Sigmoid colon (tissue), 7 donors: ENCODE data around the gene TDRD7. TPM values are rescaled to one million over a fixed set of nuclear protein-coding genes. Genes with fewer than 3 reads are reported as not detected.
A peak's percentile ranks its signal among the peaks of the same experiment; 100 is the strongest.

Source experiments
- DNase-seq: peaks from one replicate; pipeline ENCODE4 v3.0.0-alpha.2; 2019
- H3K27ac ChIP-seq, 4 donors: fragments of 200-600 bp; sonication (generic); one replicate each; pipeline ENCODE4 v1.5.1; 2016 to 2019; ENCODE audit warnings: mild to moderate bottlenecking in 1 of 4
- H3K27me3 ChIP-seq, 3 donors: fragments of 200-600 bp; sonication (generic); one replicate each; pipeline ENCODE4 v1.5.1; 2019; ENCODE audit warnings: mild to moderate bottlenecking in 1 of 3
- H3K36me3 ChIP-seq, 4 donors: fragments of 200-600 bp; sonication (generic); one replicate each; pipeline ENCODE4 v1.5.1; 2016 to 2019
- H3K4me1 ChIP-seq, 4 donors: fragments of 200-600 bp; sonication (generic); one replicate each; pipeline ENCODE4 v1.5.1; 2017 to 2019
- H3K4me3 ChIP-seq, 4 donors: fragments of 200-600 bp; sonication (generic); one replicate each; pipeline ENCODE4 v1.5.1; 2017 to 2019; ENCODE audit warnings: mild to moderate bottlenecking in 2 of 4, moderate library complexity in 1 of 4
- H3K9me3 ChIP-seq, 4 donors: fragments of 200-600 bp in 3 of 4; sonication (generic) in 3 of 4; one replicate each; pipeline versions ENCODE4 v1.5.1 to v1.6.1; 2013 to 2019
- EP300 ChIP-seq, 4 donors: sonication (generic); formaldehyde crosslinking; IDR thresholded peaks; one replicate each; pipeline ENCODE4 v1.6.1; 2017; ENCODE audit warnings: antibody characterized with exemption in 4 of 4
- POLR2A ChIP-seq, 2 donors: fragments of 450-650 bp; IDR thresholded peaks; one replicate each; pipeline ENCODE4 v1.6.1; 2016; ENCODE audit warnings: antibody characterized with exemption in 2 of 2, mild to moderate bottlenecking in 2 of 2, moderate library complexity in 2 of 2
- POLR2AphosphoS5 ChIP-seq, 4 donors: sonication (generic); formaldehyde crosslinking; IDR thresholded peaks; one replicate each; pipeline ENCODE4 v1.6.1; 2017; ENCODE audit warnings: antibody characterized with exemption in 4 of 4
- WGBS, 2 donors: extraction: QIAGEN DNeasy Blood & Tissue Kit; methylation state at CpG; one replicate each; pipeline ENCODE4 v1.1.7; 2013; 5-methylcytosine and 5-hydroxymethylcytosine counted together
- intact Hi-C: fragments of 100-400 bp; cut with DNase I; formaldehyde crosslinking; loops from one replicate; pipeline ENCODE4 v1.15.1; 2023
- polyA plus RNA-seq, 3 donors: library from polyadenylated mRNA; stranded (reverse); fragments of 200-250 nt; gene quantifications; one replicate each; pipeline ENCODE4 v1.2.3, GENCODE V29; 2013
- total RNA-seq, 4 donors: library from RNA; depleted of rRNA; stranded (reverse); fragments of >200 nt; gene quantifications; one replicate each; pipeline ENCODE4 v1.1.0, GENCODE V29; 2016
- TF ChIP-seq, protein P1 (sequence below), 4 experiments: fragments of 450-650 bp in 3 of 4; fragments of 200-600 bp in 1 of 4; IDR thresholded peaks; one replicate each; pipeline ENCODE4 v1.5.1; 2016 to 2019; ENCODE audit warnings: antibody characterized with exemption in 4 of 4, mild to moderate bottlenecking in 3 of 4, moderate library complexity in 2 of 4
- donor health status: healthy with polysubstance abuse.
- donor health status: Bipolar disorder and iron deficiency.
- donor health status: healthy.

TDRD7 gene
- total and polyA plus RNA-seq, 7 donors = 10.5 to 25.7 (median 17.5) TPM

DNA sequence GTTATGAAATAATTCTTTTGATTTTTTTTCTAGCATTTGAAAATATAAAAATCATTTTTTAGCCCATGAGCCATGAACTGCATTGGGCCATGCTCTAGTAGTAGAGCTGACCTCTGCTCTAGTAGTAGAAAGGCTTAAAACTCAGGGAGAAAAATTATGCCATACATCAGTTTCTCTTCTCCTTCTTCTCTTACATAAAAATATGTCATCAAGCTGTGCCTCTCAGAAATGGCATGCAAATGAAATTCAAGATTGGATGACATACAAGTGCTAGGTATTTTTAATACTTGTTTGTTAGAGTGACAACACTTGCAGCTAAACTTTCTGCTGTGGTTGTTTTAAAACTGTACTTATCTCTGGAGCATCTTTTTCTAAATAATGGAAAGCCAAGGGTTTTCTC is 47.4 kb downstream of the TDRD7 start:
- Histone ChIP-seq H3K4me3 (no peak overlapping the region), H3K27ac (no peak overlapping the region), H3K9me3 (no peaks in the 10 kb centered on the region), H3K27me3 (no peaks in the 10 kb centered on the region), H3K4me1 (no peaks in the 10 kb centered on the region), H3K36me3 (peaks cover 0 to 7% (median 0%) of the 10 kb centered on the region in 4 donors)
- no peak for DNase-seq
- TF ChIP-seq POLR2A (IDR thresholded peaks at IDR 0.05) (no peak), POLR2AphosphoS5 (IDR thresholded peaks at IDR 0.05) (no peak)
- intact Hi-C loops = no loop called here

DNA sequence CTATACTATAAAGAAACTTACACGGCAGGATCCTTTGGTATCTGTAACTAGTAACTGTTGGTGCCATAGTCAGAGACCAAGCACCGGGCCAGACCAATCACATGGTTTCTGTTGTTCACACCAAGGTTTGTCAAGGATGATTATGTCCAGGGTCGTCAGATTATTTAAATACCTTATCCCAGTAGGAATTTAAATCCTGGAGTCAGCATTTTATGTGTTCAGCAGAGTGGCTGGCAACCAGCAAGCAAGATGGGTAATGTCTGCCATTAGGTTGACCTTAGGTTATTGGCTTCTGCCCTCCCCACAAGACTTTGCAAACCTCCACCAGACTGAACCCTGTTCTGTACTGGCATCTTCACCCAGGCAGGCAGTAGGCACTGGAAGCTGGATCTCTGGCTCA is 50.3 kb downstream of the TDRD7 start:
- intact Hi-C loops = no loop called here
- Histone ChIP-seq H3K9me3 (no peaks in the 10 kb centered on the region), H3K36me3 (peaks cover 0 to 27% (median 2%) of the 10 kb centered on the region in 4 donors), H3K4me3 (no peak overlapping the region), H3K27me3 (no peaks in the 10 kb centered on the region), H3K4me1 (no peaks in the 10 kb centered on the region), H3K27ac (no peak overlapping the region)
- DNase-seq = no peak
- TF ChIP-seq, protein P1, sequence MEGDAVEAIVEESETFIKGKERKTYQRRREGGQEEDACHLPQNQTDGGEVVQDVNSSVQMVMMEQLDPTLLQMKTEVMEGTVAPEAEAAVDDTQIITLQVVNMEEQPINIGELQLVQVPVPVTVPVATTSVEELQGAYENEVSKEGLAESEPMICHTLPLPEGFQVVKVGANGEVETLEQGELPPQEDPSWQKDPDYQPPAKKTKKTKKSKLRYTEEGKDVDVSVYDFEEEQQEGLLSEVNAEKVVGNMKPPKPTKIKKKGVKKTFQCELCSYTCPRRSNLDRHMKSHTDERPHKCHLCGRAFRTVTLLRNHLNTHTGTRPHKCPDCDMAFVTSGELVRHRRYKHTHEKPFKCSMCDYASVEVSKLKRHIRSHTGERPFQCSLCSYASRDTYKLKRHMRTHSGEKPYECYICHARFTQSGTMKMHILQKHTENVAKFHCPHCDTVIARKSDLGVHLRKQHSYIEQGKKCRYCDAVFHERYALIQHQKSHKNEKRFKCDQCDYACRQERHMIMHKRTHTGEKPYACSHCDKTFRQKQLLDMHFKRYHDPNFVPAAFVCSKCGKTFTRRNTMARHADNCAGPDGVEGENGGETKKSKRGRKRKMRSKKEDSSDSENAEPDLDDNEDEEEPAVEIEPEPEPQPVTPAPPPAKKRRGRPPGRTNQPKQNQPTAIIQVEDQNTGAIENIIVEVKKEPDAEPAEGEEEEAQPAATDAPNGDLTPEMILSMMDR (IDR thresholded peaks at IDR 0.05) = no peak
- no peak for TF ChIP-seq POLR2A (IDR thresholded peaks at IDR 0.05)
- no peak for TF ChIP-seq EP300 (IDR thresholded peaks at IDR 0.05)
- TF ChIP-seq POLR2AphosphoS5 (IDR thresholded peaks at IDR 0.05) = no peak
- 92% methylated on average over 3 of the region's 3 CpGs for WGBS, 2 donors

DNA sequence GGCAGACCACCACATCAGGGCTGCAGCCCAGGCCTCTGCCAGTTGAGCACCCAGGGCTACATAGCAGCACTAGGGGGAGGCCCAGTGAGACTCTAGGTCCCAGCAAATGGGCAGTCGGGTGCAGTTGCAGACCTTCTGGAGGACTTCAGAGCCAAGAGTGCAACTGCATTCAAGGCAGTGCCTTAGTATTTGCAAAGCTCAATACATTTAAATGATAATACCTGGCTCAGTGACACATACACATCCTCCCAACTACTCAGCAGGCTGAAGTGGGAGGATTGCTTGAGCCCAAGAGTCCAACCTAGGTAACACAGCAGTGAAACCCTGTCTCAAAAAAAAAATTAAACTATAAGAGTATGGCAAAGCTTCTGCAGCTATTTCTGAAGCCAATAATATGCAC is 51.0 kb downstream of the TDRD7 start:
- Histone ChIP-seq H3K4me3 (no peak overlapping the region), H3K4me1 (no peaks in the 10 kb centered on the region), H3K9me3 (no peaks in the 10 kb centered on the region), H3K27ac (no peak overlapping the region), H3K27me3 (no peaks in the 10 kb centered on the region), H3K36me3 (peaks cover 0 to 27% (median 2%) of the 10 kb centered on the region in 4 donors)
- no peak for DNase-seq
- 95 to 96% methylated on average over 1 of the region's 1 CpG for WGBS, 2 donors
- TF ChIP-seq POLR2A (IDR thresholded peaks at IDR 0.05) (no peak), EP300 (IDR thresholded peaks at IDR 0.05) (no peak), POLR2AphosphoS5 (IDR thresholded peaks at IDR 0.05) (no peak)
- TF ChIP-seq, protein P1 (IDR thresholded peaks at IDR 0.05) = no peak
- intact Hi-C loops = no loop called here

DNA sequence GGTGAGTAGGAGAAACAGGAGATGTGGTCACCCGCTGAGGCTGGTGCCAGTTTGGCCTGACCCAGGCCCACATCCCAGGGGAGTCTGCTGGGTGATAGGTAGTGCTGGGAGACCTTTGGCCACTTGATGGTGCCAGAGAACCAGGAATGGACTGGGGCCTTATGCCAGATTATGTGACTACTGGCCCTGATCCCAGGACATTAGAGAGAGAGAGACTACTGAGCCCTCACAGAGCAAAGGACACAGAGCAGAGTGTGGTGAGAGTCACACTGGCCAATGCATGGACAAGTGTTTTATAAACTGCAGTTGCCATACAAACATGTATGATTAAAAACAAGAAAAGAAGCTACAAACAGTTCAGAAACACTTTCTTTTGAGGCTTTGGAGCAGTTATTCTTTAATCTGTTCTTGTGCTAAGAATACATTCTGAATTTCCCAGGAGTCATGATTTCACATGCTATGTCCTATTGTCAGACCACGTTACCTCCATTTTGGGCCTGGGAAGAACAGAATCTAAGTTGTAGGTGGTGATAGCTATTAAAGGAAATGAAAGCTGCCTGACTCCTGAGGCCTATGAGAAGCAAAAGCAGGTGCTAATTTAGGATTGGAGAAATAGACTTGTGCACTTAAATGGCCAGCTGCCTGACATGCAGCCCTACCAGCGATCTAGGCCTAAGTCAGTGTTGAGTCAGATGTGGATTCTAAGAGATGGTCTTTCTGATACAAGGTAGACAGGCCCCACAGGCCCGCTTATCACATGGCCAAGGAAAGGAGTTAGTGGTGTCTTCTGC is 57.0 kb downstream of the TDRD7 start:
- no peaks in the 10 kb centered on the region for H3K27me3 ChIP-seq
- H3K4me3 ChIP-seq = no peak overlapping the region
- intact Hi-C loops = loop anchor here (1.0 kb wide), 2 partner anchors 129 to 146 kb away; no protein-coding TSS in a partner anchor
- 73 to 87% methylated on average over 4 of the region's 4 CpGs for WGBS, 2 donors
- TF ChIP-seq POLR2A (IDR thresholded peaks at IDR 0.05) = no peak
- TF ChIP-seq, protein P1 (IDR thresholded peaks at IDR 0.05) = peak; percentile 79 to 91 (median 85)
- peak; percentile 21 to 87 (median 70) for TF ChIP-seq POLR2AphosphoS5 (IDR thresholded peaks at IDR 0.05)
- no peak for TF ChIP-seq EP300 (IDR thresholded peaks at IDR 0.05)
- DNase-seq = peak; percentile 92
- H3K27ac ChIP-seq = peak overlapping the region; percentile 66 to 82 (median 79)
- no peaks in the 10 kb centered on the region for H3K9me3 ChIP-seq
- peaks cover 0 to 15% (median 14%) of the 10 kb centered on the region in 4 donors for H3K4me1 ChIP-seq
- H3K36me3 ChIP-seq = peaks cover 0 to 30% (median 2%) of the 10 kb centered on the region in 4 donors

DNA sequence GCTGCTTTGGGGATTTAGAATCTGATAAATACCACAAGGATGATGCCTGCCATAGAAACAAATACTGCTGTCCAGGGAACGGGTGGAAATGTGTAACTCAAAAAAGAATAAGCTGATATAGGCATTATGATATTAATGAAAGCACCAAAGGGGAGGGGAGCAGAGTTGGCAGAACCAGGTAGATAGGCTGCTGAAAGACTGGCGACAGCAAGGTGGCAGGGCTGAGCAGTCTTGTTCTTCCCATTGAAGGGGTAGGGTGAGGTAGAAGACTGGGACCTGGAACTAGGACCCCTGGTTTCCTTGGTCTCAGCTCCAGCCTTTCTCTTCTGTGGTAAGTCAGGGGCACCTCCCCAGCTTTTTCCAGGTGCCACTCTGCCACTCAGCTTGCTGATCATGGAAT is 58.2 kb downstream of the TDRD7 start:
- Histone ChIP-seq H3K9me3 (no peaks in the 10 kb centered on the region), H3K4me3 (no peak overlapping the region), H3K4me1 (peaks cover 0 to 15% (median 14%) of the 10 kb centered on the region in 4 donors), H3K27me3 (no peaks in the 10 kb centered on the region), H3K27ac (peak overlapping the region; percentile 66 to 82 (median 79)), H3K36me3 (peaks cover 0 to 35% (median 2%) of the 10 kb centered on the region in 4 donors)
- intact Hi-C loops = no loop called here
- 80 to 90% methylated on average over 2 of the region's 2 CpGs for WGBS, 2 donors
- TF ChIP-seq POLR2AphosphoS5 (IDR thresholded peaks at IDR 0.05) (no peak), POLR2A (IDR thresholded peaks at IDR 0.05) (no peak), EP300 (IDR thresholded peaks at IDR 0.05) (no peak)
- TF ChIP-seq, protein P1 (IDR thresholded peaks at IDR 0.05) = peak; percentile 10 to 62 (median 48)
- DNase-seq = no peak
